Femur (tissue), 1 donor: Measurements from ENCODE around the gene ETV2.
"Not testable (repeated sequence)": the region's sequence is repeated elsewhere in the genome, so short reads cannot be mapped to it uniquely, and the experiment has no call there.

ENCODE experiments used
- DNase-seq: peaks from one replicate; pipeline ENCODE4 v3.0.0-alpha.2; 2017

Gene ETV2, protein sequence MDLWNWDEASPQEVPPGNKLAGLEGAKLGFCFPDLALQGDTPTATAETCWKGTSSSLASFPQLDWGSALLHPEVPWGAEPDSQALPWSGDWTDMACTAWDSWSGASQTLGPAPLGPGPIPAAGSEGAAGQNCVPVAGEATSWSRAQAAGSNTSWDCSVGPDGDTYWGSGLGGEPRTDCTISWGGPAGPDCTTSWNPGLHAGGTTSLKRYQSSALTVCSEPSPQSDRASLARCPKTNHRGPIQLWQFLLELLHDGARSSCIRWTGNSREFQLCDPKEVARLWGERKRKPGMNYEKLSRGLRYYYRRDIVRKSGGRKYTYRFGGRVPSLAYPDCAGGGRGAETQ

DNA sequence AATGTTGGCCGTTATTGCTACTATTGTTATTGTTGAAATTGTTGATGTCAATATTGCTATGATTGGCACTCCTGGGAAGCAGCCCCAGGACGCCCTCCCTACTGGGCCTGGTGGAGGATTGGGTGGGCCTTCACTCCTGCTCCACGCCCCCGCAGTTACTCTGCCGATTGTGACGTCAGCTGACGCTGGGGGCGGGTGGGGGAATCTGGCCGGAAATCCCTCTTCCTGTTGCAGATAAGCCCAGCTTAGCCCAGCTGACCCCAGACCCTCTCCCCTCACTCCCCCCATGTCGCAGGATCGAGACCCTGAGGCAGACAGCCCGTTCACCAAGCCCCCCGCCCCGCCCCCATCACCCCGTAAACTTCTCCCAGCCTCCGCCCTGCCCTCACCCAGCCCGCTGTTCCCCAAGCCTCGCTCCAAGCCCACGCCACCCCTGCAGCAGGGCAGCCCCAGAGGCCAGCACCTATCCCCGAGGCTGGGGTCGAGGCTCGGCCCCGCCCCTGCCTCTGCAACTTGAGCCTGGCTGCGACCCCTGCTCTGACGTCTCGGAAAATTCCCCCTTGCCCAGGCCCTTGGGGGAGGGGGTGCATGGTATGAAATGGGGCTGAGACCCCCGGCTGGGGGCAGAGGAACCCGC lies at the start of gene ETV2:
TSS of gene ETV2 (plus strand) at position 231 of the 637 bp plus-strand sequence. CDS start 716 bp downstream, outside the sequence.
- DNase-seq, result peak; percentile 64

- DNase-seq, result no peak
Observed at GRCh38 chr19:35592226-35592625, 49.3 kb upstream of the ETV2 start.

DNA sequence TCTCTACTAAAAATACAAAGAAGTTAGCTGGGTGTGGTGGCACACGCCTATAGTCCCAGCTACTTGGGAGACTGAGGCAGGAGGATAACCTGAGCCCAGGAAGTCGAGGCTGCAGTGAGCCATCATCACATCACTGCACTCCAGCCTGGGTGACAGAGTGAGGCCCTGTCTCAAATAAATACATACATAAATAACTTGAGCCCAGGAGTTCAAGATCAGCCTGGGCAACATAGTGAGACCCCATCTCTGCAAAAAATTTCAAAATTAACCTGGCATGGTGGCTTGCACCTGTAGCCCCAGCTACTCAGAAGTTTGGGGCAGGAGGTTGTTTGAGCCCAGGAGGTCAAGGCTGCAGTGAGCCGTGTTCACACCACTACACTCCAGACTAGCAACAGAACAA lies 46.5 kb upstream of the ETV2 start:
- not testable (repeated sequence) for DNase-seq

GRCh38 chr19:35595928-35596327 lies 45.6 kb upstream of the ETV2 start:
- no peak for DNase-seq

DNA sequence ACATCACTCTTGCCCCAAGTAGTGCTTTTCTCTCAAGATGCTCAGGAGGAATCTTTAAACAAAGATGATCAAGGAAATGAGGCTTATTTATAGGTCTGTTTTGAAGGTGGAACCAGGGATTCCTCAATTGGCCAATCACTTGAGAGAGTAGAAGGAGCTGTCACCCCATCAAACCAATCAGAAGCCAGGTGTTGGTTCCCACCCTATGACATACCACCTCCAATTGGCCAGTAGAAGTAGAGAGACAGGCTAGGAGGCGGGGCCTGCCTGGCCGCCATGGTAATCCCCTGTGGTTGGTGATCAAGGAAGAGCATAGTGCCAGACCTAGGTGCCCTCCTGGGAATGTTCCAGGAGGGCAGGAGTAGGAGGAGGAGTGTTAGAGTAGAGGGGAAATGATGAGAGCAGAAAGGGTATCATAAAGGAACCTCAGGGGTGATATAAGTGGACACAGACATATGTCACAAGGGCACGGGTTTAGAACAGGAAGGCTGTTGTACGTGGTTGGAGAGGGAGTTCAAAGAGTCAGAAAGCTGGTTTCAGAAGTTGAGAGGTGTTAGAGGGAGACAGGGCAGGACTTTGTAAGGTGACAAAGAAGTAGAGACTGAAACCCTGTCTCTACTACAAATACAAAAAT lies 45.1 kb upstream of the ETV2 start:
- no peak for DNase-seq

- no peak for DNase-seq
Observed at GRCh38 chr19:35601971-35602370, 39.6 kb upstream of the ETV2 start.

- DNase-seq, result not testable (repeated sequence)
Observed at GRCh38 chr19:35604436-35604835, 37.1 kb upstream of the ETV2 start.

- not testable (repeated sequence) for DNase-seq
Observed at GRCh38 chr19:35607170-35607569, 34.4 kb upstream of the ETV2 start.

GRCh38 chr19:35607661-35608060 lies 33.9 kb upstream of the ETV2 start:
- DNase-seq, result no peak

DNA sequence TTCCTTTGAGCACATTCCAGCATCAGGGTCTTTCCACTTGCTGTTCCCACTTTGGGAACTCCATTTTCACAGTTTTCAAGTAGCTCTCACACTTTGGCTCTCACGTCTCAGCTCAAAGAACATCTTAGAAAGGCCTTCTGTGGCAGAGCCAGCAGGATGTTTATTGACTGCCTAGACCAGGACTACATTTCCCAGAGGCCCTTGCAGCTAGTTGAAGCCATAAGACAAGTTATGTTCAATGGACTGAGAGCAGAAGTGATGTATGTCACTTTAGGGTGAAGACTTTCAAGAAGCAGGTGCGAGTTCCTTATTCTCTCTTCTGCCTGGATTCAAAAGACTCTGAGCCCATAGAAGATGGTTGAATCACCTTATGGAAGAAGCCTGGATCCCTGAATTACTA lies 33.3 kb upstream of the ETV2 start:
- DNase-seq, result no peak

DNA sequence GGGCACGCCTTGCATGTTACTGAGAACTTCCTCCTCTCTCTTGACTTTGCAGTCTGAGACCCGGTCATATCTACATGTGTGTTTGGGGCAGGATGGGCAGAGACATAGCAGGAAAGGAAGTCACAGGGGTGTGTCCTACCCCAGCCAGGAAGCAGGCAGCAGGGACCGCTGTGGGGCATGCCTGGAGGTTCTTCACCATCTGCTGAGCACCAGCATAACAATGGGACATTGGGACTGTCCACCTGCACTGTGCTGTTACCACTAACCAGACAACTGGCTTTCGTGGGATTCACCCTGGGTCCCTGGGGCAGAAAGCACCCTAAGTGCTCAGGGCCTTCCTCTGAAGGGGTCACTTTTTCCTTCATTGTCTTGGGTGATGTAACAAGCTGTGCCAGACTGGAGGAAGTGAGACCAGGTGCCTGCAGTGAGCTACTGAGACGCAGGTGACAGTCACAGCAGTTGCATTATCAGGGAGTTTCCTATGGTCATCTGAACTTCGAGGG lies 31.6 kb upstream of the ETV2 start:
- DNase-seq, result no peak

GRCh38 chr19:35612224-35612558 lies 29.4 kb upstream of the ETV2 start:
- DNase-seq, result no peak

- DNase-seq, result peak; percentile 97
Observed at GRCh38 chr19:35612559-35613321, 28.8 kb upstream of the ETV2 start, which contains the start of gene HAUS5. Gene HAUS5 (plus strand): TSS chr19:35612735. CDS start chr19:35612795, 60 bp downstream.

DNA sequence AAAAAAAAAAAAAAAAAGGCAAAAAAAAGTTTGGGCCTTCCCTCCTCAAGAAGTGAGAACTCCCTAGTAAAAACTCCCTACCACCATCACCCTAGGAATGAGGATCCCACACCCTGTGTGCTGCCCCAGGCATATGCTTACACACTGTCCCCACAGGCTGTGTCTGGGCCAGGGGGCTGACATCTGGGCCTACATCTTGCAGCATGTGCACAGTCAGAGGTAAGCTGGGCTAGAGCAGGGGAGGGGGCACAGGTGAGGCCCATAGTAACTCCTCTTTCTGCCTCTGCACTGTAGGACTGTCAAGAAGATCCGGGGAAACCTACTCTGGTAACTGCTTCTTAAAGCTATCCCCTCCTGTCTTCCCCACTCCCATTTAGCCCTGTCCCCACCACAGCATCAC lies 28.0 kb upstream of the ETV2 start:
- DNase-seq, result no peak

DNA sequence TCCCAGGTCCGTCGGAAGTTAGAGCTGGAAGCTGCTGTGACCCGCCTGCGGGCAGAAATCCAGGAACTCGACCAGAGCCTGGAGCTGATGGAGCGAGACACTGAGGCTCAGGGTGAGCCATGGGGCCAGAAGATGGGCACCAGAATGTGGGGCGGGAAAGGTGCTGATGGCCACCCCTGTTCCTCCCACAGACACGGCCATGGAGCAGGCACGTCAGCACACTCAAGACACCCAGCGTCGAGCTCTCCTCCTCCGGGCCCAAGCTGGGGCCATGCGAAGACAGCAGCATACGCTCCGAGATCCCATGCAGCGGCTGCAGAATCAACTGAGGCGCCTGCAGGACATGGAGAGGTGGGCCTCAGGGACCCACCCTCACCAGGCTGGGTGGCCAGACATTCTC lies 26.5 kb upstream of the ETV2 start:
- no peak for DNase-seq

- no peak for DNase-seq
Observed at GRCh38 chr19:35618857-35619256, 22.7 kb upstream of the ETV2 start.

GRCh38 chr19:35619290-35619923 lies 22.1 kb upstream of the ETV2 start:
- no peak for DNase-seq

DNA sequence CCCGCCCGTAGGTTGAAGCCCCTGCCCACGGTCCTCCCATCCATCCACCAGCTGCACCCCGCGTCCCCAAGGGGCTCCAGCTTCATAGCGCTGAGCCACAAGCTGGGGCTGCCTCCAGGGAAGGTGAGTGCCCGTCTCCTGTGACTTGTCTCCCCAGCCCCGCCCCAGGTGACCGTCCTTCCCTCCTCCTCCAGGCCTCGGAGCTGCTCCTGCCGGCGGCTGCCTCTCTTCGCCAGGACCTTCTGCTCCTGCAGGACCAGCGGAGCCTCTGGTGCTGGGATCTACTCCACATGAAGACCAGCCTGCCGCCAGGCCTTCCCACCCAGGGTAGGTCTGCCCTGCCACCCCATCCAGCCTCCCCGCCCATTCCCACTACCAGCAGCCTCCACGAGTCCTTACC lies 21.5 kb upstream of the ETV2 start:
- no peak for DNase-seq

GRCh38 chr19:35621708-35622107 lies 19.8 kb upstream of the ETV2 start:
- no peak for DNase-seq

GRCh38 chr19:35622750-35623149 lies 18.8 kb upstream of the ETV2 start:
- no peak for DNase-seq

DNA sequence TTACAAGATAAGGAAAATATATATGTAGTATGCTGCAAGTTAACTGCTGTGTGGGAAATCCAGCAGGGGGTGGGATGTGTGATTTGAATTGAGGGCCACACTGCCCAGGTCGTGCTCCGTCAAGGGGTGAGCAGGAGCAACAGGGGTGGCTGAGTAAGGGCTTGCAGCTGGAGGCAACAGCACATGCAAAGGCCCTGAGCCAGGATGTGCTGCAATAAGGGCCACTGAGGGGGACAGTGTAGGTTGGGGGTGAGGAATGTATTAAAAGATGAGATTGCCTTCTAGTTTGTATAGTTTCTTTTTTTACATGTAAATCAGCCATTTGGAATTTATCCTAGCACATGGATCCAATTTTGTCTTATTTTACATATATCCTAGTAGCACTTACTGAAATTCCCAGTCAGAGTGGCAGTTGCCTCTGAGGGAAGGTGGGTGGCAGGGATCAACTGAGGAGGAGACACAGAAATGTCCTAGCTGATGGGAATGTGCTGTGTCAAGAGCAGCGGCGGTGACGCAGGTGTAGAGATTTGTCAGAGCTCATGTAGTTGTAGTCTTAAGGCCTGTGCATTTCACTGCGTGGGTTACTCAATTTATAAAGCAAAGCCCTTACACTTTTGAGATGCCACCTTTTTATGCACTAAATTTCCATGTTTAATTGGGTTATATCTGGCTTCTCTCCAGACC lies 18.1 kb upstream of the ETV2 start:
- no peak for DNase-seq

DNA sequence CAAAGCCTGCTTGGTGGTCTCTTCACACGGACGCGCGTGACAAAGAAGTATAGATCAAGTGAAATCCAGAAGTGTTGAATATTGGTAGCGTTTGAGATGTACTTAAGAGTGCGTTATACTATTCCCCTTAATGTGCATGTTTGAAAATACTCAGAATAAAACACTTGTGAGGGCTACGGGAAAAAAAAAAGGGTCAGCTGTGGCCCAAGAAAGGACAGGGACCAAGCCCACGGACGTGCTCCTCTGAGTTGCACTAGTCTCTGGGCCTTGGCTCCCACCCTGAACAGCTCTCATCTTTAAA lies 13.3 kb upstream of the ETV2 start:
- DNase-seq, result no peak
